Forelimb muscle (tissue), 1 donor: Measurements from ENCODE around the gene BEGAIN. TPM values are rescaled to one million over a fixed set of nuclear protein-coding genes. Genes with fewer than 3 reads are reported as not detected.

ENCODE experiments used
- DNase-seq: peaks from one replicate; pipeline ENCODE4 v3.0.0-alpha.2; 2013; ENCODE audit warnings: low read depth
- polyA plus RNA-seq: library from polyadenylated mRNA; unstranded; fragments of 120-200 nt; gene quantifications from one replicate; pipeline ENCODE4 v1.2.1, GENCODE V29; 2013; ENCODE audit not compliant: insufficient read length

Gene BEGAIN, protein sequence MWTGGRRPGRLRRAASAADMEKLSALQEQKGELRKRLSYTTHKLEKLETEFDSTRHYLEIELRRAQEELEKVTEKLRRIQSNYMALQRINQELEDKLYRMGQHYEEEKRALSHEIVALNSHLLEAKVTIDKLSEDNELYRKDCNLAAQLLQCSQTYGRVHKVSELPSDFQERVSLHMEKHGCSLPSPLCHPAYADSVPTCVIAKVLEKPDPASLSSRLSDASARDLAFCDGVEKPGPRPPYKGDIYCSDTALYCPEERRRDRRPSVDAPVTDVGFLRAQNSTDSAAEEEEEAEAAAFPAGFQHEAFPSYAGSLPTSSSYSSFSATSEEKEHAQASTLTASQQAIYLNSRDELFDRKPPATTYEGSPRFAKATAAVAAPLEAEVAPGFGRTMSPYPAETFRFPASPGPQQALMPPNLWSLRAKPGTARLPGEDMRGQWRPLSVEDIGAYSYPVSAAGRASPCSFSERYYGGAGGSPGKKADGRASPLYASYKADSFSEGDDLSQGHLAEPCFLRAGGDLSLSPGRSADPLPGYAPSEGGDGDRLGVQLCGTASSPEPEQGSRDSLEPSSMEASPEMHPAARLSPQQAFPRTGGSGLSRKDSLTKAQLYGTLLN
- 4.5 TPM for polyA plus RNA-seq

DNA sequence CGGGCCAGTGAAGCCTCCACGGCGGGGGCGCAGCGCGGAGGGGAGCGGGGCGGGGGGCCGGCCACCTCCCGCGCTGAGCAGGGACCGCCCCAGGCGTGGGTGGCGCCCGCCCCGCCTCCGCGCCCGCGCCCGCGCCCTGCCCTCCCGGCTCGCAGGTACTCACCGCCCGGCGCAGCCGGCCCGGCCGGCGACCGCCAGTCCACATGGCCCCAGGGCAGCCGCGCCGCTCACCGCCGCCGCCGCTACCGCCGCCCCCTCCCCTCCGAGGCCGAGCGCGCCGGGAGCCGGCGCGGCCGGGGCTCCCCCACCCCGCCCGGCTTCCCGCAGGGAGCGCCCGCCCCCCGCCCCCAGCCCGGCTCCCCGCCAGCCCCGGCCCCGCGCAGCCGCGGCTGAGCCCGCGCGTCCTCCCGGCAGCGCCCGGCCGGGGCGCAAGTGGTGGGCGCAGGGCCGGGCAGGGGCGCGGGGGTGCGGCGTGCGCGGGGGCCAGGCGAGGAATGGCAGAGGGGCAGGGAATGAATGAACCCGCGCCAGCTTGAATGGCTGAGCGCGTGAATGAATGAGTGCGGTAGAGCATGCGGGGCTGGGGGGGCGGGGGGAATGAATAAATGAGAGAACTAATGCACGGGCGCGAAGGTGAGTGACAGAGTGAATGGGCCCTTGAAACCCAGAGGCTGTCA lies at the start of gene BEGAIN:
Gene BEGAIN (minus strand): TSS at position 332 of the 677 bp plus-strand sequence. CDS start 127 bp downstream, at position 205.
- DNase-seq: no peak

DNA sequence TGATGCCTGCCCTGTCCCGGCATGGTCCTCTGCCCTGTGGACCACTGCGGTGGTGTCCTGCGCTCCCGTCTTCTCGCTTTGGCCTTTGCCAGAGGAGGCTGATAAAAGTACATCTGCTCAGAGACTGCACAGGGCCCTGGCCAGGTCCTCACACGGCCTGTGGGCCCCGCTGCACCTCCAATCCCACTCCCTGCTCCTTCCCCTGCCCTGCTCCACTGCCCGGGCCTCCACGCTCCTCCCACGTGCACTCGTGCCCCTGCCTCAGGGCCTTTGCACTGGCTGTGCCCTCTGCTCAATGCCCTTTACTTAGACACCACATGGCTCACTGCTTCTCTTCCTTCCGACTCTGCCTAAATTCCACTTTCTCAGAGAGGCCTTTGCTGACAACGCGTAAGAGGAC lies 49.3 kb upstream of the BEGAIN start:
- no peak for DNase-seq

DNA sequence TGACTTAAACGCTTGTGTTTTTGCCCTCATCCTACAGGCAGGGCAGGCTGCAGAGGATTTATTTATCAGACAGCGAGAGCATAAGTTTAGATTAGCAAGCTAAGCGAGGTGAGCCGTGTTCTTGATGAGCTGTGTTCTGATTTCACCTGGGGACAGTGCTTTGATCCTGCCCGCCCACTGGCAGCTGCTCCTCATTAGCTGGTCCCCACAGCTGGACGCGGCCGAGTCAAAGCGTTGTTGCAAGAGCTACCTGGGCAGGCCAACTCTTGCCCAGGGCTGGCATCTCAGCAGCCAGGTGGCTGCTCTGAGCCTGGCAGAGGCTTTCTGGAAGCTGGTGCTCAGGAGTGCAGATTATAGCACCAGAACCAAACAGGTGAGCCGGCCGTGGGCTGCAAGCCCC lies 46.8 kb upstream of the BEGAIN start:
- DNase-seq: no peak

DNA sequence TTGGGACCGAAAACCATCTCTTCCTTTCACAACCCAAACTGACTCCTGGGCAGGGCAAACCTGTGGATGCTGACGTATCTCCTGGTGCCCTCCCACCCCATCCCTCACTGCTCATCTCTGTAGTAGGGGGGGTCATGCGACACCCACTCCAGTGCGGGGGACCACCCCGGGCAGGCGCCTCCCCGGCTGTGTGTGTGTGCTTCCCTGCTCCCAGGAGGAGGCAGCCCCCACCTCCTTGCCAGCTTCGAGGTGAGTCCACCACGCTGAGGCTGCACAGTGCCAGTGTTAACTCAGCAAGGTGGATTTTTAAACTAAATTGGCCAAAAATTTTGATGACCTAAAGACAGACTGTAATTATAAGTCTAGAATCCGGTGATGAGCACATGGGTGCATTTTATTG lies 46.2 kb upstream of the BEGAIN start:
- DNase-seq: no peak

DNA sequence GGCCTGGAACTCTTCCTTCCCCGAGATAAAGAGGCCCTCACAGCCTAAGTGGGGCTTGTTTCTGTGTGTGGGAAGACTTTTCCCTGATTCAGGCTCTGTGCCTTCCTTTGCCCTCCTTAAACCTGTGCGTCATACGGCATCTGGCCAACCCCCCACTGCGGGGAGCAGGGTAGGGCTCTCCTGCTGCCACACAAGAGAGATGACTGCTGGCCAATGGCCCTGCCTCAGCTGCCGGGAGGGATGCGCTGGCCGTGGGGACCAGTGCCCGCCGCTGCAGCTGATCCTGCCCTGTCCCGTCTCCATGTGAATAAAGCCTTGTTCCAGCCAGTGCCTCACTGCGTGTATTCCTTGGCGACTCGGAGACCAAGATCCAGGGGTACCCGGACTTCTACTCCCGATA lies 42.5 kb upstream of the BEGAIN start:
- no peak for DNase-seq

DNA sequence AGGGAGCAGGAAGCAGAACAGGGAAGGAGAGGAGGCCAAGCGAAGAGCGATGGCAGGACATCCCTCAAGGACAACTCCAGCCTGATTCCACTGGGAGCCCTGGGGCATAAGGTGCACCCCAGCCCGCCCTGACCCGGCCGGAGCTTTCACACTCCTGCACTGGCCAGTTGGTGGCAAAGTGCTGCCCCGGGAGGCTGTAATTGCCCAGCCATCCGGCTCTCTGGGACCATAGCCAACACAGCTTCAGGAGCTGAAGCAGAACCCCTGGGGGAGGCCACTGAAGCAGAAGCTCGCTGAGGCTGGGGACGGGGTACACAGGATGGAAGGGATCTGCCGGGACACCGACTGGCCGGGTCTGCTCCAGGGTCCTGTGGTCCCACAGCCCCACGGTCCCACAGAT lies 41.9 kb upstream of the BEGAIN start:
- no peak for DNase-seq

DNA sequence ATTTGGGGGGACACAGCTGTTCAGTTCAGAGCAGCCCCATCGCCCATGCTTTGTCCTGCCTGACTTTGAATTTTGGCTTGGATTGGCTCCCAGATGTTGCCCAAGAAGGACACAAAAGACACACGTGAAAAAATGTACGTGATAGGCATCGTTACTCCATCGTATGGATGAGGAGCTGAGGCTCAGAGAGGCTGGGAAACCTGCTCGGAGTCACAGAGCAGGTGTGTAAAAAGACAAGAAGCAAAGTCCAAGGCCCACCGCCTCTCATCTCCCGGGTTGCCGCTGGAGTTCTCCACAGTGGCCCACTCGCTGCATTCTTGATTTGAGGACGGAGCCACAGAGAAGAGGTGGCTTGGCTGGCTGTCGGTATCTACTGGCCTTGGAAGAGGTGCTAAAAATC lies 41.0 kb upstream of the BEGAIN start:
- no peak for DNase-seq

DNA sequence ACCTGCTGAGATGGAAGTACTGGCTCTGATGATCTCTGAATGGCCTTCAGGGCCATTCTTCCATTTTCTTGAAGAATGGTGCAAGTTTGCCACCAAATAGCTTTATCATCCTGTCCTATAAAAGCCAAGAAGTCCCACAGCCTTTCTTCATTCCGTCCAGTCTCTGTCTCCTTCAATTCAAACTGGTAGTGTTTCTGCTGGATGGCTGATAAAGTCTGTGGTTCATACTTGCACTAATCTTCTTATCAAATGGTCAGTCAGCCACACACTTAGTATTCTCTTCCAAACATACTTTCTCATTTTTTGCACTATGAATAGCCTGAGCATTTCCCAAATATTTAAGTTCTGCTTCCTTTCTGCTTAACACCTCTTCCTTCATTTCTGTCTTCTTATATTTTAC lies 39.4 kb upstream of the BEGAIN start:
- DNase-seq: no peak

DNA sequence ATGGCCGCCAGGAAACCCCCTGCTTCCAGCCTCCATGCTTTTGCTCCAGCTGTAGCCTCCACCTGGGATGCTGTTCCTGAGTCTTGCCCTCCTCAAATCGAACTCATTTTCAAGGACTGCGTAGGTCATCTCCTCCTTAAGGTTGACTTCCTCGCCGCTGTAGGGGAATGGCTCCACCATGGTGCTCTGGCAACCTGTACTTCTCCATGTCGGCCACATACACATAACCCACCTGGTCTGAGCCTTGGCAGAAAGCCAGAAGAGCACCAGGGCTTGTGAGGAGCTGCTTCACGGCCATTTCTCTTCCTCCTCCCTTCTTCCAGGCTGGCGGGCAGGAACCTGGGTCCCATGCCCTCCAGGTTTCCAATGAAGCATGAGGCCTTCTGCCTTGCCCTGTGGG lies 36.7 kb upstream of the BEGAIN start:
- no peak for DNase-seq

DNA sequence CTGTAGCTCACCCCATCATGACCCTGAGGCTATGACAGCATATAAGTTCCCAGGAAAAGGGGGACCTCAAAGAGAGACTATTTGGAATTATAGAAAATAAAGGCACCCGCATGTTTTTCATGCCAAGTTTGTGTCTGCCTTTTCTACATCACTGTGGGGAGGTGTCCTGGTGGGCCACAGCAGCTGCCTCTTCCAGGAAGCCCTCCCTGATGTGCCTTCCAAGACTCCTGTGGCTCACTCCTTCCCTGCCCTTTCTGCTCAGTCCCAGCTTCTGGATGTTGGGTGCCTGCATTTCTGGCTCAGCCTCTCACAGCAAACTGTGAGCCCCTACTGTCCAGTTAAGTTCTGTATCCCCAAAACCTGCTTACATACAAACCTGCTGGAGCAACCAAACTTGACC lies 36.3 kb upstream of the BEGAIN start:
- no peak for DNase-seq

DNA sequence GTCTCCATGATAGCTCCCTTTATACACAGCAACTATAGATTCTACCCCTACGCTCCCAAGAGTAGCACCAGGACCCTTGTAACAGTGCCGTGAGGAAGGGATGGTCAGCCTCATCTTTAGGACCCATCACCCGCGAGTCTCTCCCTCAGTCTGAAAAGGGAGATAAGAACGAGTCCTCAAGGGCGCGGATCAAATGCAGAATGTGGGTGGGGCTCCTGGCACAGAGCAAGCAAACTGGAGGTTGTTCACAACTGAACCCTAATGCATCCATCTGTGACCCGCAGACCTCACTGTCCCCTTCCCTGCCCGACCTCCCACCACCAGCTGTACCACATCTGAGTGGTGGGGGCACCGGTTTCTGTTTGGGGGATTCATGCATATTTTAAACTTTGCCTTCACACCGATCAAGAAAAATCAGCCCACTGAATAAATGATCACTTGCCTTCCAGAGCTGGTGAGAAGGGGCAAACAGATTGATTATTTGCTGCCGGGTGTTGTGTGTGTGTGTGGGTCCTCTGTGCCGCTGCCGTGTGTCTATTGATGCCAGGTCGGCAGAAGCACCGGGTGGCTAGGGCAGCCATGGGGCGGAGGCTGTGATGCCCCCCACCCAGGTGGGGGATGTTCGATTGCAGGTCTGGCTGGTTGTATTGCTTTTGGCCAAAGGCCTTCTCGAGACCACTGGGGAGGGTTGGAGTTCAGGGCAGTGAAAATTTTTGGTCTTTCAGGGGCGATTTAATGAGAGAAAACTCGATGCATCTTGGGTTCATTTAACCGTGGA lies 35.7 kb upstream of the BEGAIN start:
- no peak for DNase-seq

DNA sequence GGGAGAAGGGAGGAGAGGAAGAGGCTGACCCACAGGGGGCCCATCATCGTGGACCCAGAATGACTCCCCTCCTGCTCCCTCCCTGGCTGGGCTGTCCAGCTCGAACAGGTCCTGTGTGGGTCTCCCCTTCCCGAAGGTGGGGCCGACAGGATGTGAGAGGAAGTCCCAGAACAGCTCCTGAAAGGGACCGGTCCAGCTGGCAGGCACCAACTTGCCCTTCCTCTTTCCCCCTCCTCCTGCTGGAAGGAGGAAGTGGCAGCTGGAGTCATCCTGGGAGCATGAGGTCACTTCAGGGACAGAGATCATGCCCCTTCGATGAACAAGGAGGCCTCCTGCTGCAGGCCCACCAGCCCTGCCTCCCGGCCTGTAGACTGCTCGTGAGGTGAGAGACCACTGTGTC lies 35.0 kb upstream of the BEGAIN start:
- no peak for DNase-seq

DNA sequence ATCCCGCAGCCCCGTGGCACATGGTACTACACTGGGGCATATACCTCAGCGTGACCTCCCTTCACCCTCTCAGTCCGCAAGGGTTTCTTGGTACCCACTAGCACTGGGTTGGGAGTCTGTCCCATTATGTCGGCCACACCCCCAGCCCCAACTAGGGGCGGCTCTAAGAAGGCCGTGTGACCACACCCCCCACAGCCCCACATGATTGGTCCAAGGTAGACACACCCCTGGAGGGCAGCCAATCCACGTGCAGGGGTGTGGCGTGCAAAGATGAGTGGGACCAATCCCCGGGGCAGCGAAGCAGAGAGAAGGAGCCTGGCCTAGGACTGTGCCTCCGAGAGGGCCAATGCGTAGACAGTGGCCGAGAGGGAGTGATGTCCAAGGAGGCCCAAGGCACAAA lies 34.6 kb upstream of the BEGAIN start:
- DNase-seq: no peak

DNA sequence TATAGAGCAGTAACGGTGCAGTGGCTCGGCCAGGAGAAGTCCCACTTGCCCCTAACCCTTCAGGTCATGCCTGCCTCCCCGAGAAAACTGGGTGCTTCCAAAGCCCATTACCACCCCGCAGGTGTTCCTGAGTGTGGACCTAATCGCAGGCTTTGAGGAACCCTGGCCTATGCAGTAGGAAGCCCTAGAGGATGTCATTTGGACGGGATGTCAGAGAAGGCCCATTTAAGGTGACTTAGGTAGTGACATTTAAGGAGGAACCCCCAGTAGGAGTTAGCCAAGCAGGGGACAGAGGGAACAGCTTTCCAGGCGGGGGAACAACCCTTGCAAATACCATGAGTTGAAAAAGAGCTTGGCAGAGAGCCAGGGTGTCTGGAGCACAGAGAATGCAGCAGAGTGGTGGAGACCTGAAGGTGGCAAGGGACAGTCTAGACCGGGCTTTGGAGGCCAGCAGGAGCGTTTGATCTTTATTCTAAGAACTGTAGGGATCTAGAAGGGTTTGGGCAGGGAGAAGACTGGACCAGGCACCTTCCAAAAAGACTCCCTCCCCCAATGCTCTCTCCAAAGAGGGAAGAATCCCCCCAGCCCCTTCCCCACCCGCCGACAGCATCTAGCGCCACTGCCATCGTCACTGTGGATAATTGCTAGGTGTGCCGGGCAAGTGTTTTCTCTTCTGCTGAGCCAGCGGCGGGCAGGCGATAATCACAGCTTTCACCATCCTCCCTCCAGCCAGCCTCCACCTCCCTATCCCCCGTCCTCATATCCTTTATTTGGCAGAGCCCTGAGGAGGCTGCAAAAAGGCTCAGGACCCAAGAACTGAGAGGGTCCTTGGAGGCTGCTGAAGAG lies 33.3 kb upstream of the BEGAIN start:
- DNase-seq: no peak

DNA sequence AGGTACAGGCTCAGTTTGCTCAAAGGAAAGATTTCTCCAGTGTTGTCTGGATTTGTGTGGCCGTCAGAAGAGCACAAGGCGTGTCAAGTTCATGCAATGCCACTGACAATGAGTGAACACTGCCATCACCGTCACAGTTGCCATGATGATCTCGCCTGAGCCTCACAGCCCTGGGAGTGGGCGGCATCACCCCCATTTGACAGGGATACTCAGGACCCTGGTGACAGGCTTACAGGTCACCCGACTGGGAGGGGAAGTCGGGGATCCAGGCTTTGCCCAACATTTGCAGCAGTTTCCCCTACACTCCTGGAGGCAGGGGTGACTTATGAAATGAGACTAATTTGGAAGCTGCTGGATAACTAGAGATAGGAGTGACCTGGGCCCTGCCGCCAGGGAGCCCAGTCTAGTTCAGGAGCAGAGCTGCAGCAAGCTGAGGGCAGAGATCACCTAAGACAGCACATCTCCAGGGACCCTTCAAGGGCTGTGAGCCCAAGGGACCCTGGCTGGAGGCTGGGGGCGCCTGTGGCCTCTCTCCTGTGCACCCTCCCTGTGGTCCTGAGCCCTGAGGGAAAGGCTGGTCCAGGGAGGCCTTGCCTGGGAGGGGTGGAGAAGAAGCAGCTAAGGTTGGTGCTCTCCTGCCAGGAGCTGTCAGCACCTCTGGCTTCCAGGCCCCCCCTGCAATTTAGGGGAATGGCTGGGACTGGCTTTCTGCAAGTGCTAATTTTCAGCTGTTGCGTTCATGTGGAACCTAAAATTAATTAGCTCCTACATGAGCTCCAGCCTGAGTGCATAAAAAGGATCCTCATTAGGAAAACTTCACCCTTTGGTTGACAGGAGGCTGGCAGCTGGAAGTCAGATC lies 32.4 kb upstream of the BEGAIN start:
- no peak for DNase-seq

DNA sequence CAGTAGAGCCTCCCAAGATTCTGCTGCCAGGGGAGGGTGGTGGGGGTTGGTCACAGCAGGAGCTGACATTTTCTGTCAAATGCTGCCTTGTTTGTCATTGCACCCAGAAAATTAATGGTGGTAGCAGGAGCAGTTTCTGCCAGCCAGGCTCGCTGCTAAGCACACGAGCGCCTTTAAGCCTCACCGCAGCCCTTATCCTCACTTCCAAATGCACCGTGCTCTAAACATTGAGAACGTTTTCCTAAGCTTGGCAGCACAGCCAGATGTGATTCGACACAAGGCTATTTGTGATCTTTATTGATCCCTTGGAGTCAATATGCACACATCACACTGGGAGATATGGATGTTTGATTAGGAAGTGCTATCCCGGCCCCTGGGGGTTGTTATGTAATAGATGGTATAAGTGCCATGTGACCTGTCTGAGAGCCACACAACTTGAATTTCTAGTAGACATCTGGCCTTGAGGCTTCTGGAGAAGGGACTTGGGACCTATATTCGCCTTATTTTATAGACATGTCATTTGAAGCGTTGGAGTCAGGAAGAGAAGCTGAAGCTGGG lies 31.6 kb upstream of the BEGAIN start:
- no peak for DNase-seq

DNA sequence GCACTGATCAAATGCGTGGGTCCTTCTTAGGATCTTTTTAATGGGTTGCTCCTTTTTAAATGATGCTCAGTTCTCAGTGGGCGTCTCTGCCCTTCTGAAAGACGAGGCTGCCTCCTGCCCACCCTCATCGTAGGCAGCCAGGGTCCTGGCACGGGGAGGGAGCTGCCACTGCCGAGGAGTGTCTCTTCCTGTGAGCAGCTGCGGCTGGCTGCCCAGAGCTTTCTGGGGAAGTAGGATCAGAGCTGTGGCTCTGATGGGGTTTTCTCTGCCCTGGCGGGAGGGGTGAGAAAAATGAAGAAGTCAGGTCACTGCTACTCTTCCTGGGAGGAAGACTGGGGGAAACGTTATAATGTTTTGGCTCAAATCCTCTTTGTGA lies 31.1 kb upstream of the BEGAIN start:
- no peak for DNase-seq

DNA sequence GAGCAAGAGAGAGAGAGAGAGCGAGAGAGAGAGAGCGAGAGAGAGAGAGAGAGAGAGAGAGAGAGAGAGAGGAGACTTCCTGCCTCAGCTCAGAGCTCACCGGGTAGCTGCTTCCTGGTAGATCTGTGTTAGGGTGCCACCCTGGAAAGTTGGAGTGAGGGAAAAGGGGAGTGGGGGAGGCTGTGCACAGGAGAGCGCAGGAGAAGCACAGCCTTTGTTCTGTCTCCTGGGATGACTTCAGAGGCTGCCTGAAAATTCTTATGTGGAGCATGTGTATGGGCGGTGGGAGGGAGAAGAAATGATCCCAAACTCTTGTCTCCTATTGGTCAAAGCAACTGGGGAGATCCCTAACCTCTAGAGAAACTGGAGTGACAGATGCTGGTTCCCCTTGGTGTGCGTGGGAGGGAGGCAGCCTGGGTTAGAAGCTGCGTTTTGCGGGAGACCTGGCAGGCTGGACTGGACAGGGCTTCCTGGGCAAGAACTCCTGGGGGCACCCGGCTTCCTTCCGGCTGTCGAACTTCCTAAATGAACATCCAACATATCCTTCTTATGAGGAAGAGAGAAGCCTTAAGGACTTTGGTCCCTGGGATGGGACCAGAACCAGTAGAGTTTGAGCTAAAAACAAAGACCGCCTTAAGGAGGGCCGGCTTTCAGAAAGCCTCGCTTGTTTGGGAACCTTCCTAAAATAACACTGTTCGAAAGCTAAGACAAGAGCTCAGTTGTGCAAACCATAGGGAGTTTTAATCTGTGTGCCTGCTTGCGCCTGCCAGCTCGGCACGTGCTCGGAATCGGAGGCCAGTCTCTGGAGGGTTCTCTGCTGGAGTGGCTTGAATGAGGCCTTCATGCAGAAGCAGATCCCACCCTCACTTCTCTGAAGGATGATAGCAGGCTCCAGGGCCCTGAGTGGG lies 30.4 kb upstream of the BEGAIN start:
- DNase-seq: peak; percentile 24

DNA sequence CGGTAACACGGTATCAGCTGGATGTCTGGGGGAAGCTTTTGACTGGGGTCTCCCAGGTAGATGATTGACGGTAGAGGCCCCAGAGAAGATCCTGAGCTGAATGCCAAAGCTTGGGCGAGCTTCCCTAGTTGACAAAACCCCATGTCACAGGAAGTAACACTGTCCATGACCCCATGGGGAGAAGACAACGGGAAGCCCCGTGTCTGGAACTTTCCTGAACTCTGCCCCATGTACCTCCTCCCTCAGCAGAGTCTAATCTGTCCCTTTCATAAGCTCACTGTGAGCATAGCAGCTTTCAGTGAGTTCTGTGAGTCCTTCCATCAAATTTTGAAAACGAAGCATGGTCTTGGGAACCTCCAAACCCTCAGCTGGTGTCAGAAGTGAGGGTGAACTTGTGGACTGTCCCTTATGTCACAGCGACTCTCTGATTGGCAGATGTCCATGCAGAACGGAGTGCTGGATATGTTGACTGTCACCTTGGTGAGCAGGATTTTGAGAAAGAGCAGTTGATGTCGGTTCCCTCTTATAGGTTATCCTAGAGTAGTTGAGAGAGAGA lies 29.7 kb upstream of the BEGAIN start:
- DNase-seq: no peak
